Hepatocyte (in vitro differentiated cells): ENCODE results near the gene MLPH.

Experiments
- EZH2phosphoT487 ChIP-seq: fragments of 200-600 bp; sonication (generic); IDR thresholded peaks from one replicate; pipeline ENCODE4 v1.6.1; 2018; ENCODE audit warnings: antibody characterized with exemption, mild to moderate bottlenecking, low read depth, moderate library complexity; ENCODE audit not compliant: unreplicated experiment, severe bottlenecking
- TF ChIP-seq, protein P1 (sequence below): fragments of 200-600 bp; sonication (generic); IDR thresholded peaks from 2 replicates; pipeline ENCODE4 v1.5.1; 2016; ENCODE audit warnings: antibody characterized with exemption, mild to moderate bottlenecking; ENCODE audit not compliant: poor library complexity

DNA sequence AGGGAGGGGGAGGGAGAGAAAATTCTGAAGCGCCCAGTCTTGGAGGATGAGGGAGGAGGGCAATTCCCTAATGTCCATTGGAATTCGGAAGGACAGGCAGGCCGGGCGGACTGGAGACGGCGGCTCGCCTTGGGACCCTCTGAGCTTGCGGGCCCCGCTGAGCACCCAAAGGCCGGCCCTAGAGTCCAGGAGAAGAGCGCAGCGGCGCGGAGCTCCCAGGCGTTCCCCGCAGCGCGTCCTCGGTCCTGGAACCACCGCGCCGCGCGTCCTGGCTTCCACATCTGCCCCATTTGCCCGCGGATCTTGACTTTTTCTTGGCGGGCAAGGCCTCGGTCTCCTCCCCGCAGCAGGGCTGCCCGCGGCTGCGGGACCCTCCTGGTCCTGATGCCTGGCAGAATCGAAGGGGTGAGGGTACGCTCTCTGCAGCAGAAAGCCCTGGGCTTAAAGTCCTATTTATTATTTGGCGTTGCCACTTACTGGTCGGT, 675 bp upstream of the MLPH start:
- no peak for TF ChIP-seq EZH2phosphoT487
- TF ChIP-seq, protein P1, sequence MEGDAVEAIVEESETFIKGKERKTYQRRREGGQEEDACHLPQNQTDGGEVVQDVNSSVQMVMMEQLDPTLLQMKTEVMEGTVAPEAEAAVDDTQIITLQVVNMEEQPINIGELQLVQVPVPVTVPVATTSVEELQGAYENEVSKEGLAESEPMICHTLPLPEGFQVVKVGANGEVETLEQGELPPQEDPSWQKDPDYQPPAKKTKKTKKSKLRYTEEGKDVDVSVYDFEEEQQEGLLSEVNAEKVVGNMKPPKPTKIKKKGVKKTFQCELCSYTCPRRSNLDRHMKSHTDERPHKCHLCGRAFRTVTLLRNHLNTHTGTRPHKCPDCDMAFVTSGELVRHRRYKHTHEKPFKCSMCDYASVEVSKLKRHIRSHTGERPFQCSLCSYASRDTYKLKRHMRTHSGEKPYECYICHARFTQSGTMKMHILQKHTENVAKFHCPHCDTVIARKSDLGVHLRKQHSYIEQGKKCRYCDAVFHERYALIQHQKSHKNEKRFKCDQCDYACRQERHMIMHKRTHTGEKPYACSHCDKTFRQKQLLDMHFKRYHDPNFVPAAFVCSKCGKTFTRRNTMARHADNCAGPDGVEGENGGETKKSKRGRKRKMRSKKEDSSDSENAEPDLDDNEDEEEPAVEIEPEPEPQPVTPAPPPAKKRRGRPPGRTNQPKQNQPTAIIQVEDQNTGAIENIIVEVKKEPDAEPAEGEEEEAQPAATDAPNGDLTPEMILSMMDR = no peak
